GM23248 (cell line): Measurements from ENCODE around the gene TENM4.

Experiments used
- EZH2 ChIP-seq: fragments of 200-600 bp; sonication (generic); IDR thresholded peaks from 2 replicates; pipeline ENCODE4 v1.6.1; 2018; ENCODE audit warnings: antibody characterized with exemption, mild to moderate bottlenecking; ENCODE audit not compliant: insufficient read depth, poor library complexity, severe bottlenecking
- EZH2phosphoT487 ChIP-seq: fragments of 200-600 bp; sonication (generic); IDR thresholded peaks from 2 replicates; pipeline ENCODE4 v1.6.1; 2018; ENCODE audit warnings: antibody characterized with exemption, moderate library complexity, mild to moderate bottlenecking, low read depth; ENCODE audit not compliant: insufficient read depth

GRCh38 chr11:79422866-79423265, 18.0 kb downstream of the TENM4 start:
- TF ChIP-seq EZH2 = no peak
- TF ChIP-seq EZH2phosphoT487 = no peak
